GM19023 (cell line): ENCODE data around the gene CLIP2.

Source experiments
- ATAC-seq: cut with Tn5 transposase; IDR thresholded peaks from one replicate; pipeline ENCODE4 v1.9.1; 2021; ENCODE audit warnings: mild to moderate bottlenecking, moderate library complexity; ENCODE audit not compliant: unreplicated experiment

Gene CLIP2

DNA sequence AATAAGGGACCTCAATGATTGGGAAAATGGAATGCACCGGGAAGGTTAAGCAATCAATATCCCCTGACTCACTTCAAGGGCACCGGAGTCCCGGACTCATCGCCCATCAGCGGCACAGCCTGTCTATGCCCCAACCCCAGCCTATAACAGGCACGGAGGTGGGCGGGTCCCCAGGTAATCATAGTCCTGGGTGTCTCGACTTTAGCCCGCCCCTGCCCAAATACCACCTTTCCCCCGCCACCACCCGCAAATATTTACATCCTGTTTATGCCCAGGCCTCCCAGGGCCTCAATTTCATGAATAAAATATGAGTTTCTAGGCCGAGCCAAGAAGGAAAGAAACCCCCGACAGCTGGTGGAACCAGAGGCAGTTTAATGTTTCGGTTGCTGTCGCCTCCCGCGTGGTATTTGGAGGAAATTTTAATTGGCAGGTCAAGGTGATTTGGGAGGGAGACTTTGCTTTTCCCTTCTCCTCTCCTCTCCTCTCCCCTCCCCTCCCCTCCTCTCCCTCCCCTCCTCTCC, 19.4 kb upstream of the CLIP2 start:
- no peak for ATAC-seq

DNA sequence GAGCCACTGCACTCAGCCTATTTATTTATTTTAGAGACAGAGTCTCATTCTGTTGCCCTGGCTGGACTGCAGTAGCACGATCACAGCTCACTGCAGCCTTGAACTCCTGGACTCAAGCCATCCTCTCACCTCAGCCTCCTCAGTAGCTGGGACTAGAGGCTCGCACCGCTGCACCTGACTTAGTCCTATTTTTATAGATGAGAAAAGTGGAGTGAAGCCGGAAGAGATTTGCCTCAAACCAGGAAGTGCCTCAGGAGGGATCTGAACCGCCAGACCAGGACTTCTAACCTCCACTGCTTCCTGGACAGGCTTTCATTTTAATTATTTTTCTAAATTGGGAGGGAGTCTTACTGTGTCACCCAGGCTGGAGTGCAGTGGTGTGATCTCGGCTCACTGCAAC, 17.5 kb upstream of the CLIP2 start:
- no peak for ATAC-seq

DNA sequence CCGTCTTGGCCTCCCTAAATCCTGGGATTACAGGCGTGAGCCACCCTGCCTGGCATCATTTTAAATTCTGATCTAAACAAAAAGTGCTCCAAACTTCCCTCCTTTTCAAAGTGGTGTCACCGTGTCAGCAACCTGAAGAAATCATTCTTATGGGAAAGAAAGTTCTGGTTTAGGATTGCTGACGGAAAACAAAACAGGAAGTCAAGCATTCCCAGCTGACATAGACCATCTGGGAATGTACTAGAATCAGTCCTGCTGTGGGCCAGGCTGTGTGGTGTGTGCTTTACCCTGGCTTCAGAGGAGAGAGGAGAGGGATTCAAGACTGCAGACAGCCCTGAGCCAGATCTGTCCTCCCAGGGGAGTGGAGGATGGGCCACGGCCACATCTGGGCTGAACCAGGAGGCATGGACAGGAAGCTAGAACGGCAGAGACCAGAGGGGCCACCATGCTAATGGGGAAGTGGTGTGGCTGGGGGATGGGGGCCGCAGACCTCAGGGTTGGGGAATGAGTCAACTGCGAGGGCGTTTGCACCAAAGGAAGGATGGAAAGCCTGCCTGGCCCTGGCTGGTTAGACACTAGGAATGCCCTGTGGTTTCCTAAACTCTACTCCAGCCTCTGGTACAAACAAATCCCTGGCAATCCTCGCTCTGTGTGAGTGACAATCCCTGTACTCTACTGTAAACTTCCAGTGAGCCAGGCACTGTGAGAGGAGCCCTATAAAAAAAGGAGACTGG, 16.7 kb upstream of the CLIP2 start:
- ATAC-seq: peak; percentile 82

GRCh38 chr7:74275401-74275881, 13.8 kb upstream of the CLIP2 start:
- ATAC-seq: no peak

GRCh38 chr7:74277636-74278035, 11.6 kb upstream of the CLIP2 start:
- no peak for ATAC-seq

DNA sequence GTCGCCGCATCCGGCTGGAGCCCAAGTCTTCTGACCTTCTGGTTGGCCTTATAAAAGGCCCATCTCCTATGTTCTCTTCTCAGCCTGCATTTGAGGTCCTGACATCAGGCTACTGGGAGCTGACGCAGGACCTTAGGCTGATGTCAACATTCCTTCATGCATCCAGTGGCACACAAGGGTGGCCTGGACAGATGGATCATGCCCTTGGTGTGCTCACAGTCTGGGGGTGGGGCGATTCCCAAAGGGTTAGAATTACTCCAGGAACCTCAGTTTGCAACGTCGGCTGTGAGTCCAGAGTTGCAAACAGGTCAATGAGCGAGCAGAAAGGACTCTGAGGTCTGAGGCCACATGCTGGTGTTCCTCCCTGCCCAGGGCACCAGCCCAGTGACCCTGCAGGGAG, 8.2 kb upstream of the CLIP2 start:
- no peak for ATAC-seq

- no peak for ATAC-seq
These were observed 6.3 kb upstream of the CLIP2 start for GRCh38 chr7:74282748-74283459.

- ATAC-seq: no peak
These were observed 5.3 kb upstream of the CLIP2 start for GRCh38 chr7:74283858-74284447.

GRCh38 chr7:74284781-74285259, 4.4 kb upstream of the CLIP2 start:
- ATAC-seq: peak; percentile 34

DNA sequence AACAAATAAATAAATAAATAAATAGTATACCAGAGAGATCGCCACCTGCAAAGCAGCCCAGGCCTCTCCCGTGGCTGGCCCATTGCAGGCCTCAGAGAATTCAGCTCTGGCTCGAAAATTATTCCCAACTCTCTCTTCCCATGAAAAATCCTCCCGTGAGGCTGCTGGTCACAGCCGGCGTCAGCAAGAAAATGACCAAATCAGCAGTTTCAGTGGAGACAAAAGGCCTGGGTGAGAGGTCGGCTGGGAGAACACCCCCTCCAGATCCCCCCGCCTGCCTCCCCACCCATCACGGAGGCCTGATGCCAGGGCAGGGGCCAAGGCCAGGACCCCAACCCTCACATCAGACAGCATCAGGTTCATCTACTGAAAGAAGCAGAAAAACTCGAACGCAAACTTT, 3.1 kb upstream of the CLIP2 start:
- ATAC-seq: no peak

- no peak for ATAC-seq
These were observed 1.7 kb upstream of the CLIP2 start for GRCh38 chr7:74287303-74288033.

GRCh38 chr7:74288034-74288881, 949 bp upstream of the CLIP2 start:
- no peak for ATAC-seq

DNA sequence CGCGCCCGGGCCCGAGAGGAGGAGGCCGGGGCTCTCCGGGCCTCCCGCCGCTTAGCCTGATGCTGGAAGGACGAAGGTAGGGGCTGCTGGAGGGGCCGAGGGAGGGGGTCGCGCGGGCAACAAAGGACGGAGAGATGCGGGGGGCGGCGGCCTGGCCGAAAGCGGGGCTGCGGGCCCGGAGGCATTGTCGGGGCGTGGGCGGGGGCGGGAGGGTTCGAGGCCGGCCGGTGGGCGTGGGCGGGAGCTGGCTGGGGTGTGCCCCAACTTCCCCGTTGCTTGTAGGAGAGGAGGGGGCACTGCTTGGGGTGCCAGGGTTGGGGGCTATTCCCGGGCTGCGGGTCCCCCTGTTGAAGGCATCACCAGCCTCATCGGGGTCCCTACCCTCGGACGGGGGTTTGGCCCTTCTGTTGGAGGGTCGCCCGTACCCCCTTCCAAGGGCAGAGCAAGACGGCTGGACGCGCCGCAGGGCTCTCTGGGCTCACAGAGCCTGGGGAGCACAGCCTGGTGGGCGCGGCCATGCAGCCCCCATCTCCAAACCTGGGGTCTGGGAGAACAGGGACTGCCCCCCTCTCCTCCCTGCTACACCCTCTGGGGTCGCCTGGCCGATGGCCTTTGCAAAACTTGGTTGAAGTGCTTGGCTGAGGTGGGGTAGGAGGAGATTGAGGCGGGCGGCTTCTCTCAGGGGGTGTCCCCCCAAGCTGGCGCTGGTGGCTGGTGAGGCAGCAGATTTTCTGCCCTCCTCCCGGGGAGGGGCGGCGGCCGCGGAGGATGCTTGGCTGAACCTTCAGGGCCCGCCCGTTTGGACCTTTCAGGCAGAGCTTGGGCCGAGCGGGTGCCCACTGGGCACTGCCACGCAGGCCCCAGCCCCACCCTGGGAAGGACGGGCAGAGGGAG, 699 bp downstream of the CLIP2 start:
- ATAC-seq: peak; percentile 5

DNA sequence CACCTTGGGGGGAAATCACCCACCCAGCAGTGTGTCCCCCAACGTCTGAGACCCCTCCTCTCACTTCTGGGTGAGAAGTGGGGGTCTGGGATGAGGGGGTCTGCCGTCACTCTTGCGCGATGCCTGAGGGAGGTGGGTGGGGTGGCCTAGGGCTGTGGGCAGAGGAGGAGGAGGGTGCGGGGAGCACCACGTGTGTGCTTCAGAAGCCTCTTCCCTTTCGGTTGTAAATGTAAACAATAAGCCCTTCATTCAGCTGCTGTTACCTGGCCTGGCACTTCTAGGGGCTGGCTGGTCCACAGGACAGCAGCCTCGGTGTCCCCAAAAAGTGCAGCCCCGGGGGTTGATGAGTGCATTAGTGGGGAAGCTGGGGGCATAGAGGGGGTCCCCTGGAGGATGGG, 1.3 kb downstream of the CLIP2 start:
- ATAC-seq: no peak

- no peak for ATAC-seq
These were observed 1.8 kb downstream of the CLIP2 start for GRCh38 chr7:74290981-74291441.

DNA sequence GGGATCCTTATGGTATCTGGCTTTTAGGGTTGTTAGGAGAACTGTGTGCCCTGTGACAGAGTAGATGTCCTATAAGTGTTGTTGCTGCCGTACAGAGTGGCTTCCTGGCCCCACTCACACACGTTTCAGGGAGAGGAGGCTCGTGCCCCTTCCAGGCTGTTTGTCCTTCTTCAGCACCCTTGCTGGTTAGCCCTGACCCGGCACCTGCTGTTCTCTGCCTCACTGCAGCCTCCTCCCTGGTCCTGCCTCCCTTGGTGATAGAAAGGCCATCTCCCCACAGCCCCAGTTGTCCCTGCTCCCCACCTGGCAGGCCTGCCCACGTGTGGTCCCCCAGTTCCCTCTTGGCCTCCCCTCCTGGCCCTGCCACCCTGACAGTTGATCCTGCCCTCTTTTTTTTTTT, 2.3 kb downstream of the CLIP2 start:
- no peak for ATAC-seq

GRCh38 chr7:74292757-74293576, 3.8 kb downstream of the CLIP2 start:
- no peak for ATAC-seq

GRCh38 chr7:74293577-74293908, 4.3 kb downstream of the CLIP2 start:
- no peak for ATAC-seq
